Stimulated activated CD4-positive, alpha-beta T cell treated with anti-CD3 and anti-CD28 coated beads, Interleukin-12 subunit alpha, Interleukin-12 subunit beta, amount 100 ng/mL, for 48 hours (primary cell): ENCODE data around the gene PTK7.
A peak's percentile ranks its signal among the peaks of the same experiment; 100 is the strongest.
"Not testable (repeated sequence)": the region's sequence is repeated elsewhere in the genome, so short reads cannot be mapped to it uniquely, and the experiment has no call there.

ENCODE experiments used
- DNase-seq, 3 donors: peaks; one replicate each; pipeline ENCODE4 v3.0.0-alpha.2; 2020; ENCODE audit warnings: low read depth in 2 of 3, low spot score in 1 of 3

The PTK7 gene

GRCh38 chr6:43075670-43076463 is at the start of gene PTK7:
Gene PTK7 (plus strand): TSS chr6:43076314. CDS start chr6:43076489, 175 bp downstream.
- DNase-seq, result peak in 1 of 3 donors; percentile 9

GRCh38 chr6:43026365-43026764 is 49.7 kb upstream of the PTK7 start:
- no peak for DNase-seq

GRCh38 chr6:43029120-43029519 is 47.0 kb upstream of the PTK7 start:
- no peak for DNase-seq

GRCh38 chr6:43032326-43032725 is 43.8 kb upstream of the PTK7 start:
- DNase-seq, result no peak

- no peak for DNase-seq
Measured at GRCh38 chr6:43033496-43034189, 42.5 kb upstream of the PTK7 start.

GRCh38 chr6:43034190-43034525 is 42.0 kb upstream of the PTK7 start:
- no peak for DNase-seq

GRCh38 chr6:43035495-43036194 is 40.5 kb upstream of the PTK7 start:
- DNase-seq, result no peak

GRCh38 chr6:43036712-43037111 is 39.4 kb upstream of the PTK7 start:
- DNase-seq, result no peak

GRCh38 chr6:43037197-43037596 is 38.9 kb upstream of the PTK7 start:
- no peak for DNase-seq

- DNase-seq, result no peak
Measured at GRCh38 chr6:43037706-43038105, 38.4 kb upstream of the PTK7 start.

- no peak for DNase-seq
Measured at GRCh38 chr6:43038727-43039126, 37.4 kb upstream of the PTK7 start.

GRCh38 chr6:43040542-43041257 is 35.4 kb upstream of the PTK7 start:
- DNase-seq, result no peak

GRCh38 chr6:43041475-43041874 is 34.6 kb upstream of the PTK7 start:
- DNase-seq, result not testable (repeated sequence)

GRCh38 chr6:43043310-43043709 is 32.8 kb upstream of the PTK7 start:
- DNase-seq, result no peak

- DNase-seq, result no peak
Measured at GRCh38 chr6:43045371-43045930, 30.7 kb upstream of the PTK7 start.

GRCh38 chr6:43047998-43048397 is 28.1 kb upstream of the PTK7 start:
- DNase-seq, result no peak

GRCh38 chr6:43050981-43051380 is 25.1 kb upstream of the PTK7 start:
- no peak for DNase-seq

GRCh38 chr6:43052225-43052841 is 23.8 kb upstream of the PTK7 start:
- DNase-seq, result no peak

- peak in 1 of 3 donors; percentile 8 for DNase-seq
Measured at GRCh38 chr6:43052842-43053544, 23.1 kb upstream of the PTK7 start.
